ENCODE results near the gene COX8C.
A peak's percentile ranks its signal among the peaks of the same experiment; 100 is the strongest.
"Not testable (repeated sequence)": the region's sequence is repeated elsewhere in the genome, so short reads cannot be mapped to it uniquely, and the experiment has no call there.

Gene COX8C

GRCh38 chr14:93322929-93323599 lies 23.9 kb upstream of the COX8C start:
- no peak for DNase-seq

GRCh38 chr14:93323600-93324174 lies 23.3 kb upstream of the COX8C start:
- no peak for DNase-seq

GRCh38 chr14:93326196-93326595 lies 20.8 kb upstream of the COX8C start:
- DNase-seq = no peak

DNA sequence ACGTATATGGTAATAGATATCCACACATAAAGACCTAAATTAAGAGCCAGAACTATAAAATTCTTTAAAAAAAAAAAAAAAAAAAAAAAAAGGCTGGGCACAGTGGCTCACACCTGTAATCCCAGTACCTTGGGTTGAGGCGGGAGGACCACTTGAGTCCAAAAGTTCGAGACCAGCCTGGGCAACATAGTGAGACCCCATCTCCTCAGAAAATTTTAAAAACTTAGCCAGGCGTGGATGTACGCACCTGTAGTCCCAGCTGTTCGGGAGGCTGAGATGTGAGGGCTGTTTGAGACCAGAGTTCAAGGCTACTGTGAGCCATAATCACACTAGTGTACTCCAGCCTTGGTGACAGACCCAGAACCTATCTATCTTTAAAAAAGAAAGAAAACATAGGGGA lies 18.4 kb upstream of the COX8C start:
- DNase-seq = no peak

DNA sequence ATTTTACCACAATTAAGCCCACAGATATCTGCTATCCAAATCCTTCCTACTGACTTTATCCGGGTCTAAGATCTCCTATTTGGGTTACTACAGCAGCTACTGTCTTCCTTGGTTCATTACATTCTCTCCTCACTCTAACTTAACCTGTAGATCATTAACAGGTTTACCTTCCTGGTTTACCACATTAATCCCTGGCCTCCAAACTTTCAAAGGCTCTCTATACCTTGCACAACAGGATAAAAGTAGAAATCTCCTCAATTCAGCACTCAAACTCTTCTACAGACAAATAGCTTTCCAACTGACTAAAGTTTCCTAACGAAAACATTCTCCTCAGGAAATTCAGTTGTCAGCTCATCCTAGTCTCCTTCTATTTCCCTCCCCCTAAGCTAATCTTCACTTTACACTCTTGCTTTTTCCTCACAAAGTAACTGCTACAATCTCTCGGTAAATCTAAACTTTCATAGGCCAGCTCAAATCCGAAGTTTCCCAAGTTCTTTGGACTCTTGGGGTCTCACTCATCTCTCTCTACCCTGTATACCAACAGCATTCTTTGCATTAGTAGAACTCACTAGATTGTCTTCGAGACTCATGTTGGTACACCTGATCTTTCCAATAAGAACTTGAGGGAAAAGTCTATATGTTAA lies 16.9 kb upstream of the COX8C start:
- no peak for DNase-seq

DNA sequence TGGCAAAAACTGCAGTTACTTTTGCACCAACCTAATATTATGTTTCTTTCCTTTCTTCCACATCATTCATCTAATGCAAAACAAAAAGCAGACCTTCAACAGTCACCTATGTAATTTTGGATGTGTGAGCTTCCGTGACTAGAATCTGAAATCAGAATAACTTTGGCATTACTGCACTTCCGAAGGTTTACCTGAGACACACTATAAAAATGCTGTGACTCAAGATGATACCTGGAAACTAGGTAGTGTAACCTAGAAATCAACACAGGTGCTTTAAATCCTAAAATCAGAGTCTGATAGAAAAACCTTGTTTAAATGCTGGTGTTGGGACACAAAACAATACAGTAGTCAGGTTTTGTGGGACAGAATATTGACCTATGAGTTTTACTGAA lies 16.4 kb upstream of the COX8C start:
- no peak for DNase-seq

DNA sequence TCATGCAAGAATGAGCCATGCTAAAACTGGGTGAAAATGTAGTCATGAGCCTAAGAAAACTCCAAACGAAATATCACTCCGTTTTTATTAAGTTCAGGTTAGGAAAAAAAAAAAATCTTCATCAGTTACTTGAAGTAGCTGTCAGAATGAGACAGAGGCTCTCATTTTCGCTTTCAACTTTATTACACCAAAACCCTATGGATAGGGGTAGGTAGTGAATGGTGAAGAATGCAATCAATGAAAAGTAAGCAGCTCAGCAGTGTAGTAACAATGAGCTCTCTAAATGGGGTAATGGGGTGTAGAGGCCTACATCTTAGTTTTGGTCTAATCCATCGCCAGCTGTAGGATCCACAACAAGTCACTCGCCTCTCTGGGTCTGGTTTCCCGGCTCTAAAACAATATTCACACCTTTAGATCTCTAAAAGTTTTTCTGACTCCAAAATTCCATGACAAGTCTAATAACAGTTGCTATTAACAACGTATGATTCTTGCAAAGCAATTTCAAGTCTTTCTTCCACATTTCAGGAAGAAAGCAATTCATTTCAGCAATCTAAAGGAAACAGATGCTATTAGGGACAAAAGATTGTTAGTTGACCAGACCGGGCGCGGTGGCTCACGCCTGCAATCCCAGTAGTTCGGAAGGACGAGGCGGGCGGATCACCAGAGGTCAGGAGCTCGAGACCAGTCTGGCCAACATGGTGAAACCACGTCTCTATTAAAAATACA lies 15.8 kb upstream of the COX8C start:
- DNase-seq = no peak

GRCh38 chr14:93331728-93332396 lies 15.1 kb upstream of the COX8C start:
- no peak for DNase-seq

- peak; percentile 68 for DNase-seq
These were observed 14.6 kb upstream of the COX8C start for GRCh38 chr14:93332397-93332852.

GRCh38 chr14:93332853-93333630 lies 13.9 kb upstream of the COX8C start, which contains the start of gene BTBD7:
Gene BTBD7, minus strand, starts transcription at chr14:93333036. Its CDS starts 36,985 bp downstream, at chr14:93296051.
- peak; percentile 96 for DNase-seq

GRCh38 chr14:93333631-93334103 lies 13.3 kb upstream of the COX8C start:
- DNase-seq = peak; percentile 25

- DNase-seq = peak; percentile 6
These were observed 9.7 kb upstream of the COX8C start for GRCh38 chr14:93337143-93337753.

DNA sequence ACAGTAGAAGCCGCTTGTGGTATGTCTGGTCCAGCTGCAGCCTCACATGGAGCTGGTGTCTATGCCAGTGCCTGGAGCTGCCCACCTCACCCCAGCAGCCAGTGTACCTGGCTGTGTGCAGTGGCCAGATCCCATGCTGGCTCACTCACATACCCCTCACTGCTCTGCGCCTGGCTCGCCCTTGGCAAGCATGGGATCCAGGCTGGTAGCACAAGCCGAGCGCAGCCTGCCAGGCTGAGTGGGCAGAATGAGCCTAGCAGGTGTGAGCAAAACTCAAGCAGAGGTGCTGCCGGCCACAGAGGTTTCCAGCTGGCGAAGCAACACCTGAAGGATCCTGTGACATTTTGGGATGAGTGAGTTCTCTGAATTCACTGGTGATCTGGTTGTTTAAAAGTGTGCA lies 9.1 kb upstream of the COX8C start:
- no peak for DNase-seq

DNA sequence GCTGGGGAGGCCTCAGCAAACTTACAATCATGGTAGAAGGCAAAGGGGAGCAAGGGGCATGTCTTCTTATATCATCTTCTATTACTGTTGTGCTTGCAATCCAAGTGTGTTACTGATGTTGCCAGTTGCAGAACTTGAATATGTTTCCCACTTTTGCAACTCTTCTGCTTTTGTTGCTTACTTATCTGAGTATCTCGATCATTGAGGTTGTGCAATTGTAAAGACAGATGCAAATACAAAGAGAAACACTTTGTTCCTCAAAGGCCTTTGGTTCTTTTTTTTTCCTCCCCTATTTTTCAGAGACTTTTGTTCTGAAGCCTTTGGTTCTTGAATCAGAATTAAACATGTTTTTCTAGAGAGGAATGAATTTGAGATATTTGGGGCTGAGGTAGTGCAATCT lies 3.7 kb upstream of the COX8C start:
- no peak for DNase-seq

- no peak for DNase-seq
These were observed 3.2 kb upstream of the COX8C start for GRCh38 chr14:93343797-93344196.

GRCh38 chr14:93347850-93348249 lies 868 bp downstream of the COX8C start:
- DNase-seq = no peak

GRCh38 chr14:93348292-93348691 lies 1.3 kb downstream of the COX8C start:
- no peak for DNase-seq

GRCh38 chr14:93354873-93355272 lies 7.9 kb downstream of the COX8C start:
- DNase-seq = not testable (repeated sequence)

GRCh38 chr14:93368996-93369712 lies 22.2 kb downstream of the COX8C start:
- DNase-seq = no peak

GRCh38 chr14:93369713-93370266 lies 22.8 kb downstream of the COX8C start:
- DNase-seq = no peak
